SK-N-MC (cell line): ENCODE data around the gene ELP2.

ENCODE experiments used
- EZH2 ChIP-seq: fragments of 200-600 bp; sonication (generic); IDR thresholded peaks from one replicate; pipeline ENCODE4 v1.6.1; 2017; ENCODE audit warnings: antibody characterized with exemption
- POLR2AphosphoS5 ChIP-seq: IDR thresholded peaks from 2 replicates; pipeline ENCODE4 v1.6.1; 2012; ENCODE audit warnings: mild to moderate bottlenecking, low read depth, low read length, borderline replicate concordance

- TF ChIP-seq EZH2 (no peak), POLR2AphosphoS5 (no peak)
Observed at GRCh38 chr18:36176711-36177110, 47.0 kb downstream of the ELP2 start.
